Measurements from ENCODE around the gene DSCAML1.

The DSCAML1 gene

GRCh38 chr11:117752071-117752470, 44.9 kb downstream of the DSCAML1 start:
- DNase-seq = no peak

DNA sequence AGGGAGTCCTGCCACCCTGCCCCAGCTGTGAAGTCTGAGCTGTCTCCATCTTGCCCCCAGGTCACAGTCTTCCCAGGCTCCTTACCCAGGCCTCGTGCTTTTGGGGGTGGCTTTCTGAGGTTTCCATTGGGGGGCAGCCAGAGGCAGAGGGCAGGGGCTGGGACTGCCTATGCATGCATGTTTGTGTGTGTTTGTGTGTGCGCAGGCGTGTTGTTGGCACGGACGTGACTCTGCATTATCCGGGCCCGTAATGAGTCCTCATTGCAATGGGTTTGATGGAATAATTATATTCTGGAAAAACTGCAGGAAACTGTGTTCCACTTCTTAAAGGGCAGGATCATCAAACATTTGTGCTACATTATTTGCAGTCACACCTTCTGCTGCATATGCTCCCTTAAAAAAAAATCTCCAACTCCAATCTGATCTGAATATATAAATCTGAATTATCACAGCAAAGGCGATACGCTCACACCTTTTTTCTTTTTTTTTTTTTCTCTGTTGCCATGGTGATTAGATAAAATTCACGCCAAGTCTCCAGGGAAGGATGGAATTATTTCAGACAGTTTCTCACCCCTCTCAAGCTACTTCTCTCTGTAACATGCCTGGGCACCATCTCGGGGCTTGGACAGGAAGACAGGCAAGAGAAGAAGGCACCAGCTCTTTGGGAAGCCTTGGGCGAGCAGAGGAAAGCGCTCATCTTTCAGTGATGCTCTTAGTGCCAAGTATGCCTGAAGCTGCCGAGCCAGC, 45.9 kb downstream of the DSCAML1 start:
- no peak for DNase-seq

DNA sequence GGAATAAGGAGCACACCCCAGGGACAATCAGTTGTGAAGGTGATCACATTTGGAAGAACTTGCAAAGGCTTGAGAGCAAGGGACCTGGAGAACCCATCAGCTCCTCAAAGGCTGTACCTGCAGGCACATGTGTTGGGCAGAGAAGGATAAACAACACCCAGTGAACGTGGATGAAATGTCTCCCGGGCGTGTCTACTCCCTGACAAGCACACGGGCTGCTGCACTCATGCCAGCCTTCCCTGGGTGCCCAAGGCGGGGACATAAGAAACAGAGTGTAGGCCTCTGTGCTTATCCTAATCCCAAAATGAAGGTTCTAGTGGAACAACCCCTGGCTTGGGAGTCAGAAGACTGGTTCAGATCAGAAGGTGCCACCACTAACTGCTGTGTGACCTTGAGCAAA, 46.7 kb downstream of the DSCAML1 start:
- no peak for DNase-seq

- no peak for DNase-seq
Measured at GRCh38 chr11:117749541-117749910, 47.5 kb downstream of the DSCAML1 start.

DNA sequence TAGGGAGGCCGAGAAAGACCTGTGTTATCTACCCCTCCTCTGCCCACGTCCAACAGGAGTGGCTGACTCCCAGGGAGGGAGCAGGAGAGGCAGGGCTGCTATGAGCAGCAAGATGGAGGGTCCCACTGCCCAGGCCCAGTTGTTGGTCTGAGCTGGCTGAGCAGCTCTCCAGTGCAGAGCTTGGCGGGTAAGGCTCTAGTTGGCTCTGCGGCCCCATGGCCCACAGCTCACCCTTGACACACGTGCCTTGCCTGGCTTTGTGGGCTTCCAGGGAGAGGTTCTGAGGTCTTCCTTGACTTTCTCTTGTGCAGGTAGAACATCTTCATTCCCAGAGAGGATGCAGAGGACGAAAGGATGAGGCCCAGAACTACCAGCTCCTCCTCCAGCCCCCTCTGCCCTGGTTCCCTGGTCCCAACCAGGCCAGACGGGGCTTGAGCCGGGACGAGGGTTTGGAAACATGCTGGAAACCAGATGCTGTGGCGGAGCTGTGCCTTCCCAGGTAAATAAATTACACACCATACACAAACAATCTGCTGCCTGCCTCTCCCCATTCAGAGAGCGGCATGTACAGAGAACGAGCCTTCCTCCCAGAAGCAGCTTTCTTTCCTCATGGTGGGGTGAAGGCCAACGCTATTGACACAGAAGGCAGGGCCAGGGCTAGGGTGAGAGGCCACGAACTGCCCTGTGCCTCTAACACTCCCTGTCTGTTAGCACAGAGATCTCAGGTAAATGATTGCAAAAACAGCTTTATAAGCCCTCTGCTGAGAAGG, 48.1 kb downstream of the DSCAML1 start:
- no peak for DNase-seq

- DNase-seq = no peak
Measured at GRCh38 chr11:117747892-117748291, 49.1 kb downstream of the DSCAML1 start.

DNA sequence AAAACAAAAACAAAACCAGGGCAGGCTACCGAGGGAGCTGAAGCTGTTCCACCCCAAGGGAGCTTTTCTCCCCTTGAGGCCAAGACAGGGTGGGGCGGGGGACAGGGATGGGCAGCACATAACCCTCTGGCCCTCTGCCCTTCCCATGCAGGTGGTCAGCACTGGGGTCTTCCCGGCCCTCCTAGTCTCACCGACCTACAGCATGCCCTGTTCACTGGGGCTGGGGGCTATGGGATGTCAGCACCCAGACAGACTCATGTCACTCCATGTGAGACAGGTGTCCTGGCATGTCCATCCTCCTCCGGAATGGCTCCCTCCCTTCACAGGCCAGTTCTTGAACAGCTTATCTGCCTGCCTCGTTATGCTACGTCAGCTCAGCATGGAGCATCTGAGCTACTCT, 51.7 kb downstream of the DSCAML1 start:
- DNase-seq = no peak

- DNase-seq = peak; percentile 26
Measured at GRCh38 chr11:117744471-117745150, 52.4 kb downstream of the DSCAML1 start.

DNA sequence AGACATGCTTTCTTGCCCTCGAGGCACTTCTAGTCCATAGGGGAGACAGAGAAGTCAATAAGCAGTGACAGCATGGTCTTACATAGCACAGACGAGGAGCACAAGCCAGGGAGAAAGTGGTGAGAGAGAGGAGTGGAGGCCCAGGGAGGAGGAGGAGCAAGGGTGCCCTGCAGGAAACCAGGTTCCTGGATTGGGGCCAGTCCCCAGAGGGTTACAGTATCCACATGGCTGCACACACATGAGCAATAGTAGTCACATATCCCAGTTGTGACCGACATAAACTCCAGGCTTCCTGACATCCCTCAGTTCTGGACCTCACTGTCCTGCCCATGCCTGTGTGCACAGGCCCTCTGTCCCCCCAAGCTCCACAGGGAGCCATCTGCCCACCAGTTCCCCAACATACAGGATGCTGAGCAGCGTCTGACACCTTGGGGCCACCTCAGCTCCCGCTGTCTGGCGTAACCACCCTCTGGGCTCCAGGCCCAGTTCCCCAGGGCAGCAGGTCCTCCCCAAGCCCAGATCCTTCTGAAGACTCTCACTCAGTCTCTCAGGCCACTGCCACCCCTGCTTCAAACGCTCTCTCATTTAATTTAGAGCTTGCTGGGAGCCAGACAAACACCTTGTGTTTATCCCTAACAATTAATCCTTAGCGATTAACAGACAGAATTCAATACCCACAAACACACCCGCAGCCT, 53.7 kb downstream of the DSCAML1 start:
- peak; percentile 44 for DNase-seq

DNA sequence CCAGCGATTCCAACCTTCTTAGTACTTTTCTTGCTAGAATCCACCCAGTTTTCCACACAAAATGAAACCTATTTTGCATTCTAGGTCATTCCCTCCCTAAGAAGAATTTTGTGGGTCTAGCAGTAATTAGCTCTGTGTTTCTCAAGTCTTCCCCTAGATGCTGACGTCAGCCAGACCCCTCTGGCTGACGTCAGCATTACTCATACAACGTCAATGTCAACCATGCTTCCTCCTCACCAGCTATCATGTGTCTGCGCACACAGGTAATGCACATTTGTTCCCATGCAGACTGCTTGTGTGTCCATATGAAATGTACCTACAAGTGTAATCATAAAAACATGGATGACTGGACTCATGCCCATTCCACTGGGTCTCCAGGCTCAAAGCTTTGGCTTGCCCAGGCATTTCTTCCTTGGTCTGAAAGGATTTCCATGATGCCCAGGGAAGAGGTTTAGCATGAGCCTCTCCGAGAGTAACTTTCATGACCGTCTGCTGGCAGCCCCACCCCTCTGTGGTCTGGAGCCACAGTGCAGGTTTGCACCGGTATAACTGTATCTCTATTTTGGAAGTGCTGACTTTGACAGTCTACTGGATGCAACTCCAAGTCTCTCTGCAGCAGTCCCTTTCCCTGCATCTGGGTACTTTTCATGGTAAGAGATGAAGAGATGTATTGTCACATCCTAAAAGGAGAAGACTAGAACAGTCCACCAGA, 58.6 kb downstream of the DSCAML1 start:
- DNase-seq = no peak

DNA sequence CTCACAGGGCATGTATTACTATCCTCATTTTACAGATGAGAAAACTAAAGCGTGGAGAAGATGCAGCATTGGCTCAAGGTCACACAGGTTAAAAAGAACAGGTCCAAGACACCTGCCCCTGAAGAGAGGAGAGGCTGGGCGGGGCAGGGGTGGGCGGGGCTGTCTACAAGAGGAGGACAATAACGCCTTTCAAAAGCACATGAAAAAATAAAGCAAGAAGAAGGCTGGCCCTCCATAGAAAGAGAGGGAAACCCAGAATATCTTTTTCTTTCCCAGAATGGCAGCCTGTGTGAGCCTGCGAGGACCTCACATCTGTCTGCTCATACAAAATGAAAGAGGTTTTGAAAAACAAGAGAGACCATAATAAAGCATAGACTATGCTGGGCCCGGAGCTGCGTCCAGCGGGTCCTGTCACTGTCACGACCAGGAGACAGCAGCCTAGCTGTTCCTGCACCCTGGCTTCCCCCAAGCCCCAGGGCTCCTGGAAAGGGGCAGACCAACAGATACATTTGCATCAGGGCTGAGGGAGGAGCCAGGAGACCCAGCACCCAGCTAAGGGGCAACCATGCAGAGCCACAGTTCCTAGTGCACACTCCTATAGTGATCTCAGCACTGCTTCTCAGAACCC, 61.6 kb downstream of the DSCAML1 start:
- DNase-seq = no peak

- peak; percentile 72 for DNase-seq
Measured at GRCh38 chr11:117734601-117735024, 62.4 kb downstream of the DSCAML1 start.

GRCh38 chr11:117733316-117733715, 63.7 kb downstream of the DSCAML1 start:
- peak; percentile 63 for DNase-seq

- DNase-seq = no peak
Measured at GRCh38 chr11:117731722-117732290, 65.2 kb downstream of the DSCAML1 start.

- no peak for DNase-seq
Measured at GRCh38 chr11:117730208-117730800, 66.7 kb downstream of the DSCAML1 start.

DNA sequence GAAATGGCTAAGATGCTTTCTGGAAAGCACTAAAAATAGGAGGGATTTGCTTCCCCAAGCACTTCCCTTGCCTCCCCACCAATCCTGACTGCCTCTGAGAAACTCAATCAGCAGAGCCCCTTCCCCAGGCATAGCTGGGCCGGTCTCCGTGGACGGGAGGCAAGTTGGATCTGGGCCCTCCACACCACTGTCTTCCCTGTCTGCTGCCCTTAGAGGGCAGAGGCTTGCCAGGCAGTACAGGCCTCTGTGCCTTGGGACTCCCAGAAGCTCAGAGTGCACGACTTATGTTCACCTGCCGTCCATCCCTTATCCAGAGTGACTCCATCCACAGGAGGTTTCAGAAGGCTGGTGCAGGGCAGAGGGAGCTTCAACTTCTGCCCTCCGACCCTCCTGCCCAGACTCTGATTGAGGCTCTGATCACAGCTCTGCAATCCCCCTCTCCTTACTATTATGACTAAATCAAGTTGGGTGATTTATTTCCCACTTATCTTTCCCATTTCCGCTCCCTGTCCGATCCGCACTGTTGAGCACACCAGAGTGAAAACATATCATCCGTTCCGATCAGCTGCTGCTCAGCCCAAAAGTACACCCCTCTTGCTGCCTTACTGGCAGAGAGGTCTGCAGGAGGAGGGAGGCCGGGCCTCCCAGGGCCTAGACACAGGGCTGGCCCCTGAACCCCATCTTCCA, 71.8 kb downstream of the DSCAML1 start:
- no peak for DNase-seq

- no peak for DNase-seq
Measured at GRCh38 chr11:117724621-117725020, 72.4 kb downstream of the DSCAML1 start.

- DNase-seq = no peak
Measured at GRCh38 chr11:117724104-117724503, 72.9 kb downstream of the DSCAML1 start.

DNA sequence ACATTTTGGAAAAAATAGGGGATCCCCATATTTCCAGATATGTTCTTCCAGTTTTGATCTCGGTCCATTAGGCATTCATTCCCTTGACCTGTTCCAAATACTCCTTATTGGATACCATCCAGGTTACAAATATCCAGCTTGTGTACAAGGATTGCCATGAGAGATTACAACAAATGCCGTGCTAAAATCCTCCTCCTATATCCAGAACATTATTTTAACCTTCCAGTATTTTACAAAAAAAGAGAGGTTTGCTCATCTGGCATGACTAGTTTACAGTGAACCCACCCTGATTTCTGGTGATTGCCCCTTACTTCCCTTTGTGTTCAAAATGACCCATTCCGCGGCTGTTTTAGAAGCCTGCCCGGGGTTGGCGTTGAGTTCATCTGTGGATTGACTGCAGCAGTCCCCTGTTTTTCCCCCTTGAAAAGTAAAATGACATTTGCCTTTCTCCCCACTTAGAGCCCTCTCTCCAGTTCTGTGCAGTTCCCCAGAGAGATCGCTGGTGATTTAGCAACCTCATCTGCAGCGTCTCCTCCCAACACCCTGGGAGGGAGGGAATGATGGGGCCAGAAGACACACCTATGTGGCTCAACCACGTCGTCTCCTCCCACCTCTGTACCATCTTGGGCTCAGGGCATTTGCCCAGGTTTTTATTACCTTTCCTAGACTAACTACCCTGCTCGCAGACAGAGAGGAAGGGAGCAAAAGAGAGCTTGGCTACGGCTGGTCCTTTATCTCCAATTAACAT, 73.6 kb downstream of the DSCAML1 start:
- DNase-seq = no peak

GRCh38 chr11:117722082-117722481, 74.9 kb downstream of the DSCAML1 start:
- peak; percentile 64 for DNase-seq
